Duodenal mucosa (tissue), 2 donors: ENCODE measurements around the gene CMTM5.

Experiments used
- H3K27ac ChIP-seq: one replicate; pipeline ENCODE4 v1.7.0; 2013; ENCODE audit warnings: low read depth, low read length
- H3K27me3 ChIP-seq, 2 donors: one replicate each; pipeline ENCODE4 v1.7.0; 2013; ENCODE audit warnings: low read length in 2 of 2, control low read depth in 1 of 2; ENCODE audit not compliant: insufficient read depth in 2 of 2, control insufficient read depth in 1 of 2
- H3K36me3 ChIP-seq, 2 donors: one replicate each; pipeline ENCODE4 v1.7.0; 2013; ENCODE audit warnings: low read length in 2 of 2, control low read depth in 1 of 2; ENCODE audit not compliant: insufficient read depth in 2 of 2, control insufficient read depth in 1 of 2
- H3K4me1 ChIP-seq, 2 donors: one replicate each; pipeline ENCODE4 v1.7.0; 2013; ENCODE audit warnings: low read length in 2 of 2, control low read depth in 1 of 2; ENCODE audit not compliant: insufficient read depth in 2 of 2, control insufficient read depth in 1 of 2
- H3K4me3 ChIP-seq, 2 donors: one replicate each; pipeline ENCODE4 v1.7.0; 2013; ENCODE audit warnings: low read length in 2 of 2, low read depth in 1 of 2
- H3K9ac ChIP-seq, 2 donors: one replicate each; pipeline ENCODE4 v1.7.0; 2013; ENCODE audit warnings: low read length in 2 of 2, low read depth in 1 of 2
- H3K9me3 ChIP-seq, 2 donors: one replicate each; pipeline ENCODE4 v1.7.0; 2013; ENCODE audit warnings: low read length in 2 of 2, control low read depth in 1 of 2; ENCODE audit not compliant: control insufficient read depth in 1 of 2

The CMTM5 gene, protein sequence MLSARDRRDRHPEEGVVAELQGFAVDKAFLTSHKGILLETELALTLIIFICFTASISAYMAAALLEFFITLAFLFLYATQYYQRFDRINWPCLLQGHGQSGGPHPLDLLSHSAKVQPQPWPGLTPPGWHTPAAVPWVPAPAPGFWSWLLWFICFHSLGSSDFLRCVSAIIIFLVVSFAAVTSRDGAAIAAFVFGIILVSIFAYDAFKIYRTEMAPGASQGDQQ

DNA sequence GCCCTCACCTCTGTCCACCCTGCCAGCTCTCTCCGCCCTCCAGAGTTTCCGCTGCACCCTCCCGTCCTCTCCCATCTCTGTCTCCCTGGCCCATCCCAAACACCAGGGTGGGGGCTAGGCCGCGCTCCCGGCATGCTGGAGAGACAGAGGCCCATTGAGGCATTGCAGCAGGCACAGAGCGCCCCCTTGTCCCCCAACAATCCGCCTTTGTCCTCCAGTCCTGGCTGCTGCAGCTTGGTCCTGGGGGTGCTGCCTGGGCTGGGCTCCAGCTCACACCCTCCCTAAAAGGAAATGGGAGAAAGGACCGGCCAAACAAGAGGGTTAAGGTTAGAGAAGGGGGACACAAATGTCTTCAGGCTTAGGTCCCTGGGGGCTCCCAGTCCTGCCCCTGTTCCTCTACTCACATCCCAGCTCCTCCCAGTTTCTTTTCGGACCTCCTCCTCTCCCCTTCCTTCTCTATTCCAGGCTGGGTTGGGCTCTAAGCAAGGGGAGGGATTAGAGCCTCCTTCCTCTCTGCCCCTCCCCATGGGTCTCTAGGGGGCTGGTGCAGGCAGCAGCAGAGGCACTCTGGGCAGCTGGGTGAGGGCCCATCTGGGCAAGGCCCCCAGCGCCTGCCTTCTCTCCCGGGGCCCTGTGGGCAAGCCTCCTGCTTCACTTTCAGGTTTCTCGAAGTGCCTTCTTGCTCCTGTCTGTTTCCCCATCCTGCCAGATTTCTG is at the start of gene CMTM5:
TSS of gene CMTM5 (plus strand) at position 565 of the 716 bp plus-strand sequence. CDS start 206 bp downstream, outside the sequence.
- H3K4me3 ChIP-seq = no peak within 1 kb of the TSS
- H3K27ac ChIP-seq = no peak within 1 kb of the TSS
- no peaks in the 10 kb centered on the region for H3K27me3 ChIP-seq
- peaks cover 11 to 14% of the 10 kb centered on the region in 2 donors for H3K4me1 ChIP-seq
- H3K9me3 ChIP-seq = no peaks in the 10 kb centered on the region
- H3K36me3 ChIP-seq = no peaks in the 10 kb centered on the region
- H3K9ac ChIP-seq = no peak within 1 kb of the TSS

DNA sequence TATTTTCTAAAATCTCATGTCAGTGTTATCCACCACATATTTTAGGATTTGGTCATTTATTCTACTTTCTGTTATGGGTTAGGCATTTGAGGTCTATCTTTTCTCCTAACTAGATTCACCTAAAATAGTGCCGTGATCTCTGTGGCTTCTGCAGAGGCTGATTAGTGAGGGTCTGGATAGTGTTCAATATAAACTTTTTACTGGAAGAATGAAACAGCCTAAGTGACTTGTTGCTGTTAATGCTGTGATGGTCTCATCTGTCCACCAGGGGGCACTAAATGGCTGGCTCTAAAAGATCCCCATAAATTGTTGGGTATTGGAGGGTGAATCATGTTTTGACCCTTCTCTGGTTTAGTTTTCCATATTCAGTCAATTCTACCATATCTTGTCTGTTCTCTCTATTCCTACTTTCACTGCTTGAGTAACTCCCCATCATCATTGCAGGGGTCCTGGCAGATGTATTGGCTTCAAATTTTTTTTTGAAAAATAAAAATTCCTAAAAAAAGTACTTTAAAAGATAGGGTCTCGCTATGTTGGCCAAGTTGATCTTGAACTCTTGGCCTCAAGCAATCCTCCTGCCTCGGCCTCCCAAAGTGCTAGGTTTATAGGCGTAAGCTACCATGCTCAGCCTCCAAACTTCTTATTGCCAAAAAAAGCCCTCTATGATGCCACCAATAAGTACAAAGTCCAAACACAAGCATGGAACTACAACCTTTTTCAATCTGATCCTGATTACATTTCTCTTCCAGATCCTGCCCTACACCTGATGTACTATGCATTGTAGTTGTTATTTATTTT is 48.7 kb upstream of the CMTM5 start:
- H3K9ac ChIP-seq = no peak overlapping the region
- H3K4me3 ChIP-seq = no peak overlapping the region
- peaks cover 18 to 25% of the 10 kb centered on the region in 2 donors for H3K36me3 ChIP-seq
- no peaks in the 10 kb centered on the region for H3K27me3 ChIP-seq
- H3K4me1 ChIP-seq = peaks cover under 1 to 4% of the 10 kb centered on the region in 2 donors
- H3K9me3 ChIP-seq = no peaks in the 10 kb centered on the region
- H3K27ac ChIP-seq = no peak overlapping the region

DNA sequence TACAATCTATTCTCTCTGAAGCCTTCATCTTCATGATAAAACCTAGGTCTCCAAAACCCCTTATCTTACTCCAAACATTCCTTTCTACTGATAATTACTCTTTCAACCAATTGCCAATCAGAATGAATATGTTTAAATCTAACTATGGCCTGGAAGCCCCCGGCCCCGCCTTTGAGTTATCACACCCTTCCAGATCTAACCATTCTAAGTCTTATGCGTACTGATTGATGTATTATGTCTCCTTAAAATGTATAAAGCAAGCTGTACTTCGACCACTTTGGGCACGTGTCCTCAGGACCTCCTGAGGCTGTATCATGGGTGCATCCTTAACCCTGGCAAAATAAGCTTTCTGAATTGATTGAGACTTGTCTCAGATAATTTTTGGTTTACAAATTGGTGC is 41.2 kb upstream of the CMTM5 start:
- Histone ChIP-seq H3K27ac (no peak overlapping the region), H3K9ac (no peak overlapping the region), H3K36me3 (no peaks in the 10 kb centered on the region), H3K9me3 (no peaks in the 10 kb centered on the region), H3K4me3 (no peak overlapping the region), H3K4me1 (no peaks in the 10 kb centered on the region), H3K27me3 (no peaks in the 10 kb centered on the region)

DNA sequence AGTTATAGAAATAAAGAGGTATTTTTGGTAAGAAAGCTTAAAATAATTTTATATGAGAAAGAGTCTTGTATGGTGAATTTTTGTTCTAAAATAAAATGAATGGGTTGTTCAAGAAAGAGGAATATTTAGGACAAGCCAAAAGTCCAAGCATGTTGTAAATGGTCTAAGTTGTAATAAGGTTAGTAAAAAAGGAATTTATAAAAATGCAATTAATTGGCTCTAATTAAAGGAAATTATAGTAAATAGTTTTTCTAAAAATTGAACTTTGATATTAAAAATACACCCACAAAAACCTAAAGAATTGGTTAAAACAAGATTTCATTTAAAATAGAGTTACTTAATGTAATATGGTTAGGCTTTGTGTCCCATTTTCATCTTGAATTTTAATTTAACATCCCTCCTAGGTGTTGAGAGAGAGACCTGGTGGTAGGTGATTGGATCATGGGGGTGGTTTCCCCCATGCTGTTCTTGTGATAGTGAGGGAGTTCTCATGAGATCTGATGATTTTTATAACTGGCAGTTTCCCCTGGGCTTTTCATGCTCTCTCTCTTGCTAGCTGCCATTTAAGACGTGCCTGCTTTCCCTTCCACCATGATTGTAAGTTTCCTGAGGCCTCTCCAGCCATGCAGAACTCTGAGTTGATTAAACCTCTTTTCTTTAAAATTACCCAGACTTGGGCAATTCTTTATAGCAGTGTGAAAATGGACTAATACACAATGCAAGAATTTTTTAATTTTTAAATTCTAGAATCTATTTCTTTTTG is 37.2 kb upstream of the CMTM5 start:
- Histone ChIP-seq H3K9ac (no peak overlapping the region), H3K4me3 (no peak overlapping the region), H3K27me3 (no peaks in the 10 kb centered on the region), H3K9me3 (no peaks in the 10 kb centered on the region), H3K27ac (no peak overlapping the region), H3K36me3 (no peaks in the 10 kb centered on the region), H3K4me1 (no peaks in the 10 kb centered on the region)

DNA sequence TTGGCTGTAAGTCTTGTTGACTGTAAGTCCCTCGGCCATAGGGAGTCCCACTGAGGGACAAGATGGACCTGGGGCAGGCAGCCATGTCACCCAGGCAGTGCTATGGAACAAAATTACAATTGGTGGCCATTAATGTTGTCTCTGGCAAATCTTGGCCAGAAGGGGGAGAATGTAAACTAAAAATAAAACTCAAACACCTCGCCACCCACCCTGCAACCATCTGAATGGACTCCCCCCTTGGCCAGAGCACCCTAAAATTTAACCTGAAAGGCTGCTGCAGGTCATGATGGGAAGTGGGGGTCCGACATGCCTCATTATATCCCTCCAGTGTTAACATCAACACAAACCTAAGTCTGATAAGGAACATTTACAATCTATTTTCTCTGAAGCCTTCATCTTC is 32.4 kb upstream of the CMTM5 start:
- no peaks in the 10 kb centered on the region for H3K9me3 ChIP-seq
- H3K4me3 ChIP-seq = no peak overlapping the region
- H3K27ac ChIP-seq = no peak overlapping the region
- H3K27me3 ChIP-seq = no peaks in the 10 kb centered on the region
- no peaks in the 10 kb centered on the region for H3K4me1 ChIP-seq
- H3K36me3 ChIP-seq = no peaks in the 10 kb centered on the region
- H3K9ac ChIP-seq = no peak overlapping the region

DNA sequence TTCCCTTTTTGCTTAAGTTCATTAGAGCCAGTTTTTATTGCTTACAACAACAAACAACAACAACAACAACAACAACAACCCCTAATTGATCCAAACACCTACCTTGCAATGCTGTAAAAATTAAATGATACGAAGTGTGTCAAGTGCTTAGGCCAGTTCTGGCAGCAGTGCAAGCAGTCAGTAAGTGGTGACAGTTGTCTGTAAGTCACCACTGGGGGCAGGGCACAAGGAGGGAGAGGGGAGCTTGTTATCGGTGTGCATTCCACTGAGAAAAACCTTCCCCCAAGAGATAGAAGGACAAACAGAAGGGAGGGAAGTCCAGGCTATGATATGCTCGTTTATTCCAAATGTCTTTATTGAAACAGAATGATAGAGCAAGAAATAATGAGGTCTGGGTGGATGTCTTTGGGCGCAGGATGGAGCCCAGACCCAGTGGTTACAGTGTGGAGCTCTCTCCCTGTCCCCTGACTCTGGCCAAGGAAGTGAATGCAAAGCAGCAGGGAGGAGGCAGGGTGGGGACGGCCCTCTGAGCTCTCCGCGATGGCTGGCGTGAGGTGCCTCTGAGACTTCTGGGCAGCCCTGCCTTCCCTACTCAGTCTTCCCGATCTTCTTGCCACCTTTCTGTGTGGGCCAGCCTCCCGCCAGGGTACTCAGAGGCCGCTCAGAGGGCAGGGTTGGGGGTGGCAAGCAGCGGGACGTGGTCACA is 30.7 kb upstream of the CMTM5 start:
- no peaks in the 10 kb centered on the region for H3K4me1 ChIP-seq
- no peak overlapping the region for H3K27ac ChIP-seq
- H3K9ac ChIP-seq = no peak overlapping the region

DNA sequence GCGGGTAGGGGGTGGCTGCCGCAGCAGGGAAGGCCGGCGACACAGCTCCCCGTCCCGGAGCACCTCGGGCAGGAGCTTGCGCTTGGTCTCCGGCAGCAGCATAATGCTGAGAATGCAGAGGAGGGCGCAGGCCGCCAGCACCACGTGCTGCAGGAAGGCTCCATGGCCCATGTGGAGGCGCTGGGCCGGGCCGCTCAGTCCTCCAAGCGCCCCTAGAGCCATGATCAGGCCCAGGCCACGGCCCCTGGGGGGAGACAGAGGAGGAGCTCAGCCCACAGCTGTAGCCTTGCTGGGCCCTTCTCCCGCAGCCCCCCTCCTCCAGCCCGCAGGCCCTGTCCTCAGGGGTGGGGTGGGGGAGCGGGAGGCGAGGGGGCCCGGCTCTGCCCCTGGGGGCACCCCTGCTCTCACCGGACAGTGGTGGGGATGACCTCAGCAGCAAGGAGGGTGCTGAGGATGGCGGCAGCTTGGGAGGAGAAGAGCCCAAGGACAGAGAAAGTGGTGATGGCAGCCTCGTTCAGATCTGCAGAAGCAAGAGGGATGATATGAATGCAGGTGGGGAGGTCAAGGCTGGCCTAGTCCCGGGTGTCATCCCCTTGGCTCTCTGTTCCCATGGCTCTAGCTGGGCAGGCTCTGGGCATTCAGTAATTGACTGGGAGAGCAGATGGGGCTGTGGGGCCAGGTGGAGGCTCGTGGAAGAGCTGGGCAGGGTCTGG is 30.0 kb upstream of the CMTM5 start:
- no peaks in the 10 kb centered on the region for H3K36me3 ChIP-seq
- no peaks in the 10 kb centered on the region for H3K9me3 ChIP-seq
- H3K27ac ChIP-seq = no peak overlapping the region
- H3K4me3 ChIP-seq = no peak overlapping the region
- no peak overlapping the region for H3K9ac ChIP-seq
- peaks cover 0 to 2% of the 10 kb centered on the region in 2 donors for H3K4me1 ChIP-seq
- peaks cover 14 to 16% of the 10 kb centered on the region in 2 donors for H3K27me3 ChIP-seq

More for the DNA sequence above, 30.7 kb upstream of the CMTM5 start:
- H3K4me3 ChIP-seq = no peak overlapping the region
- no peaks in the 10 kb centered on the region for H3K36me3 ChIP-seq
- H3K27me3 ChIP-seq = peaks cover 7 to 9% of the 10 kb centered on the region in 2 donors
- H3K9me3 ChIP-seq = no peaks in the 10 kb centered on the region

DNA sequence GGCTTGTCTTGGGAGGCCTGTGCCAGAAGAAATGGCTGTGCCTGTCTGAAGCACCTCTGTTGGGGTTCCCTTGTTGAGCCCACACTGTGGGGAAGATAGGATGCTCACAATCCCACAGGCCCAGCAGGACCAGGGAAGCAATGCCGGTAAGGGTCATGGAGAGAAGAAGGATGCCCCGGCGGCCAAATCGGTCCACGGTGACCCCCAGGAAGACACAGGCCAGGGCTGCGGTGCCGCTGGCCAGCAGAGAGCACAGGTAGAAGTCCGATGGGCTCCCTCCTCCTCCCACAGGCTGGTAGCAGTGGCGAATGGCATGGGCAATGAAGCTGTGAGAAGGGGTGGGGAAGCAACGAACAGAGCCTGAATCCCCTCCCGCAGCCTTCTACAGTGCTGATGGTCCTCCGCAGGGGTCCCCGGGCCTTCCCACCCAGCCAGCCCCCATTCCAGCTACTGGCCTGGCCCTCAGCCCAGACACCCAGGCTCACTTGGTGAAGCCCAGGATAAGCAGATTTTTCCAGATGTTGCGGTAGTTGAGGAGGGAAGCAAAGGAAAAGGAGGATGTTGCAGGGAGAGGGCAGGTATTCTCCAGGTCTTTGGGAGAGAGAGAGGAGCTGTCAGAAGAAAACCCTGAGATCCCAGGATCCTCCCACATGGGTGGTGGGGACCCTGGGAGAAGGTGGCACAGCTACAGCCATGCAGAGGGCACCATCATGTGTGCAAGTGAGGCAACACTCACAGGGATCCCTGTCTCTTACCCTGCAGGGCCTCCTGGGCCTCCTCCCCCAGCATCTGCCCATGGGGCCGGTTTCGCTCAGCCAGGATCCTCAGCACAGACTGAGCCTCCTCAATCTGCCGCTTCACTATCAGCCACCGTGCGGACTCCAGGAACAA is 29.2 kb upstream of the CMTM5 start:
- no peak overlapping the region for H3K9ac ChIP-seq
- peaks cover 16 to 22% of the 10 kb centered on the region in 2 donors for H3K27me3 ChIP-seq
- H3K4me1 ChIP-seq = peaks cover 0 to 9% of the 10 kb centered on the region in 2 donors
- H3K9me3 ChIP-seq = no peaks in the 10 kb centered on the region
- H3K36me3 ChIP-seq = no peaks in the 10 kb centered on the region
- H3K4me3 ChIP-seq = no peak overlapping the region
- no peak overlapping the region for H3K27ac ChIP-seq
